GM19397 (cell line): Measurements from ENCODE around the gene UBE4B.
"Not testable (repeated sequence)": the region's sequence is repeated elsewhere in the genome, so short reads cannot be mapped to it uniquely, and the experiment has no call there.

Source experiments
- ATAC-seq: cut with Tn5 transposase; IDR thresholded peaks from one replicate; pipeline ENCODE4 v1.9.1; 2021; ENCODE audit warnings: mild to moderate bottlenecking, moderate library complexity; ENCODE audit not compliant: unreplicated experiment

Gene UBE4B

DNA sequence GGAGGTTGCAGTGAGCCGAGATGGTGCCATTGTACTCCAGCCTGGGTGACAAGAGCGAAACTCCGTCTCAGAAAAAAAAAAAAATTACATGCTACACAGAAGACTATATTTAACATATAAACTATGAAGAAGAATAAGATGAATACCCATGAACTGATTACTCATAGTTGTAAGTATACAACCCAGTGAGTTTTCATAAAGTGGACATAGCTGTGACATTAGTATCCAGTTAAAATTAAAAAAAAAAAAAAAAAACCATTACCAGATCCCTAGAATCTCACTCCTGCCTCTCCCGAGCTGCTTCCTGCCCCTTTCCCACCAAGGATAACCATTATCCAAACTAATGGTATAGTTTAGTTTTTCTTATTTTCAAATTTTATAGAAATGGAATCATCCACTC, 37.4 kb downstream of the UBE4B start:
- no peak for ATAC-seq

- no peak for ATAC-seq
These were observed 38.9 kb downstream of the UBE4B start for GRCh38 chr1:10071640-10072039.

DNA sequence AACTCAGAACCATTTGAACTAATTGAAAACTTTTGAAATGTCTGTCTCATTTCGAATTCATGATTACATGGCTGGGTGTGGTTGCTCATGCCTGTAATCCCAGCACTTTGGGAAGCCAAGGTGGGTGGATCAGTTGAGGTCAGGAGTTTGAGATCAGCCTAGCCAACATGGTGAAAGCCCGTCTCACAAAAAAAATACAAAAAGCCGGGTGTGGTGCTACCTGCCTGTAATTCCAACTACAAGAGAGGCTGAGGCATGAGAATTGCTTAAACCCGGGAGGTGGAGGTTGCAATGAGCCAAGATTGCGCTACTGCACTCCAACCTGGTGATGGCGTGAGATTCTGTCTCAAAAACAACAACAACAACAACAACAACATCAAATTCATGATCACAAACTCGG, 40.6 kb downstream of the UBE4B start:
- ATAC-seq, result not testable (repeated sequence)

GRCh38 chr1:10074059-10074851, 41.5 kb downstream of the UBE4B start:
- ATAC-seq, result no peak

GRCh38 chr1:10074852-10075730, 42.3 kb downstream of the UBE4B start:
- no peak for ATAC-seq

DNA sequence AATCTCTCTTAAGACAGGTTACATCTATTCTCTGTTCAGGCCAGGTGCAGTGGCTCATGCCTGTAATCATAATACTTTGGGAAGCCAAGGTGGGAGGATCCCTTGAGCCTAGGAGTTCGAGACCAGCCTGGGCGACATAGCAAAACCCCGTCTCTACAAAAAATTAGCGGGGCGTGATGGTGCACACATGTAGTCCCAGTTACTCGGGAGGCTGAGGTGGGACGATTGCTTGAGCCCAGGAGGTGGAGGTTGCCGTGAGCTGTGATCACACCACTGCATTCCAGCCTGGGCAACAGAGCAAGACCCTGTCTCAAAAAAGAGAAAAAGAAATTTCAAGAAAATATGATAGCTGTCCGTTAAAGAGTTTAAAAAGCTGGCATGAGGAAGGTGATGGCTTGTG, 43.0 kb downstream of the UBE4B start:
- no peak for ATAC-seq

DNA sequence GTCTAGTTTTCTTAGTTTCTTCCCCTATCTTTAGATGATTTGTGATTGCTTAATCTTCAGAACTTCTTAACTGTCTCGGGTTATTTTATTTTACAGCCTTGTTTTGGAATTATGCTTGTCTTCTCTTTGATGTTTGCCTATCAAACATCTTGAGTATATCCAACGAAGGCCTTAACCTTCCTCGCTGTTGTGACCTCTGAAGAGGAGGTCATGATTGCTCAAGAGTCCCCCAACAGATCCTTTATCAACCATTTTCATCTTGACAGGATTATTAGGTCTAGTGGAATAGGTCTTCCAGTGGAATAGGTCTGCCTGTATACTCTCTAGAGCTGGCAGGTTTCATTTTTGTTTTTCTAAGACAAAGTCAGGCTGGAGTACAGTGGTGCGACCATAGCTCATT, 45.7 kb downstream of the UBE4B start:
- no peak for ATAC-seq

DNA sequence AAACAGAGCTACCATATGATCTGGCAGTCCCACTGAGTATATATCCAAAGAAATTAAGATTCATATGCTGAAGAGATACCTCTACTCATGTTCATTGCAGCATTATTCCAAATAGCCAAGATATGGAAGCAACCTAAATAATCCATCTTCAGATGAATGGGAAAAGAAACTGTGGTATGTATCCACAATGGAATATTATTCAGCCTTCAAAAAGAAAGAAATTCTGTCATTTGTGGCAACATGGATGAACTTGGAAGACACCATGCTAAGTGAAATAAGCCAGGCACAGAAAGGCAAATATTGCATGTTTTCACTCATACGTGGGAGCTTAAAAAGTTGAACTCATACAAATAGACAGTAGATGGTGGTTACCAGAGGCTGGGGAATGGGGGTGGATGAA, 47.8 kb downstream of the UBE4B start:
- no peak for ATAC-seq

DNA sequence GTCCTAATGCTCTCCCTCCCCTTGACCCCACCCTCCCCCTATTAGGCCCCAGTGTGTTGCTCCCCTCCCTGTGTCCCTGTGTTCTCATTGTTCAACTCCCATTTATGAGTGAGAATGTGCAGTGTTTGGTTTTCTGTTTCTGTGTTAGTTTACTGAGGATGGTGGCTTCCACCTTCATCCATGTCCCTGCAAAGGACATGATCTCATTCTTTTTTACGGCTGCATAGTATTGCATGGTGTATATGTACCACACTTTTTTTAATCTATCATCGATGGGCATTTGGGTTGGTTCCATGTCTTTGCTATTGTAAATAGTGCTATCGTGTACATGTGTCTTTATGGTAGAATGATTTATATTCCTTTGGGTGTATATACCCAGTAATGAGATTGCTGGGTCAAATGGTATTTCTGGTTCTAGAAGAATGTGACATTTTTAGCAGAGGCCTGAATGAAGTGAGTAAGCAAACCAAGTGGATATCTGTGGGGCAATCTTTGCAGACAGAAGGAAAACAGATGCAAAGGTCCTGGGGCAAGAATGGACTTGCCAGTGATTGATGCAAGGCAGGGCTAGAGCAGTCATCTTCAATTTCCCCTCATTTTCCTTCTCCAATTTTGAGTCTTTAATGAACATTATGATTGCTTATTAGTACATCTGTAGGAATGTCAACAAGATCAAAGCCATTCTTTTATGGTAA, 50.2 kb downstream of the UBE4B start:
- ATAC-seq, result no peak

DNA sequence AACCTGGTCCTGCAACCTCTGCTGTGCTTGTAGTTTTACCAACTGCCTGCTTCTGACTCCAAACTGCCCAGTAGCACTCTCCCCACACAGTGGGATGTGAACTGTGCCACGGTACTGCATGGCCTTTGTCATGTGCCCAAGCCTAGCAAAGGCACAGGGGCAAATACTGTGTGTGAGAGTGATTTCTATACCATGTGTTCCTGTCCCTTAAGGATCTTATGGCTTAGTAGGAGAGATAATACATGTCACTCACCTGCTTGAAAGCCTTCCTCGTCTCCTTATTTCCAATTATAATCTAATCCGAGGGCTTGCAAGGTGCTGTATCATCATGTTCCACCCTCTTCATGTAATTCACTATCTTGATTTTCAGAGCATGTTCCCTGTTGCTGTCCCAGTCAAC, 51.3 kb downstream of the UBE4B start:
- no peak for ATAC-seq

DNA sequence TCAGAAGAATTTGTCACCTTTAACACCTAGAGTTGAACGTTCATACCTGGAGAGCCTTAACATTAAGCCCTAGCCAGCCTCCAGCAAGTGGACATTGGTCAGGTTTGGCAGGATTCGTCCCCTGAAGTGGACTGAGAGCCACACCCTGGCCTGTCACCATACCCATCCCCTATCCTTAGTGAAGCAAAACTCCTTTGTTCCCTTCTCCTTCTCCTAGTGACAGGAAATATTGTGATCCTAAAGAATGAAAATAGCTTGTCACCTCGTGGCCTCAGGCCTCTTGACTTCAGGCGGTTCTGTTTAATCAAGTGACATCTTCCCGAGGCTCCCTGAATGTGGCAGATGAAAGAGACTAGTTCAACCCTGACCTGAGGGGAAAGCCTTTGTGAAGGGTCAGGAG, 52.3 kb downstream of the UBE4B start:
- no peak for ATAC-seq

GRCh38 chr1:10087210-10087609, 54.5 kb downstream of the UBE4B start:
- no peak for ATAC-seq

DNA sequence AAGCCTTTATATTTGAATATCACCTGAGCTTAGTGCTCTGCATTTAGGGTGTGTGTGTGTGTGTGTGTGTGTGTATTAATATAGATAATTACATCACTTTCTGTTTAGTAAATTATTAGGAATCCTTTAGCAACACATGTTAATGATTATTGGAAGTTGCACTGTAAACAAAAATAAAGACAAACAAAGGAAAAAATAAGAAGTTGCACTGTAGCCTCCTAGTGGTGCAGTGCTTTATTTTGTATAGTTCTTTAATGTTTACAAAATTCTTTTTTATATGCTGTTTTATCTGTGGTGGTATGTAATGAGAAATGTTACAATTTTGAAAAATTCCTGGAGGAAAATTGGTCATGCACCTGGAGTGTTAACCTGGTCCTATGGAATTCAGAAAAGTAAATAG, 69.2 kb downstream of the UBE4B start:
- no peak for ATAC-seq

DNA sequence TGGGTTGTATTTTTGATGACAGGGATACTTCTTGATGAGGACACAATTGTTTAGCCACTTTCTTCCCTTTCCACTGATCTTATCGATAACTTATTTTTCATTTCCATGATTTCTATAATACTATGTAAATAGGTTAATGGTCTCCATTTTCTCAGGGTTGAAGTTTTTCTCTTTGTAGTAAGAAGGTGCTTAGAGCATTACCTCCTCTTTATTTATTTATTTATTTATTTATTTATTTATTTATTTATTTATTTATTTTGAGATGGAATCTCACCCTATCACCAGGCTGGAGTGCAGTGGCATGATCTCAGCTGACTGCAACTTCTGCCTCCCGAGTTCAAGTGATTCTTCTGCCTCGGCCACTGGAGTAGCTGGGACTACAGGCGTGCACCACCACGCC, 70.4 kb downstream of the UBE4B start:
- ATAC-seq, result no peak

- no peak for ATAC-seq
These were observed 72.1 kb downstream of the UBE4B start for GRCh38 chr1:10104834-10105233.

GRCh38 chr1:10105484-10105883, 72.7 kb downstream of the UBE4B start:
- ATAC-seq, result no peak

DNA sequence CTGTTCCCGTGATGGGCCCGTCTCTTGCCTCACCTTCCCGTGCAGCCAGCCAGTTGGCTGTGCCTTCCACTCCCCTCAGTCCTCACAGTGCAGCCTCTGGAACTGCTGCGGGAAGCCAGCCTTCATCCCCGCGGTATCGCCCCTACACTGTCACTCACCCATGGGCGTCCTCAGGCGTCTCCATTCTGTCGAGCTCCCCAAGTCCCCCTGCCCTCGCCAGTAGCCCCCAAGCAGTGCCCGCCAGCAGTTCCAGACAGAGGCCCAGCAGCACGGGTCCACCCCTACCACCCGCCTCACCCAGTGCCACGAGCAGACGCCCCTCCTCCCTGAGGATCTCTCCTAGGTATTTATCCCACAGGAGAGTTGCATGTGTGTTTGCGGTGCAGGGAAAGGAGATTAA, 73.5 kb downstream of the UBE4B start:
- ATAC-seq, result no peak

DNA sequence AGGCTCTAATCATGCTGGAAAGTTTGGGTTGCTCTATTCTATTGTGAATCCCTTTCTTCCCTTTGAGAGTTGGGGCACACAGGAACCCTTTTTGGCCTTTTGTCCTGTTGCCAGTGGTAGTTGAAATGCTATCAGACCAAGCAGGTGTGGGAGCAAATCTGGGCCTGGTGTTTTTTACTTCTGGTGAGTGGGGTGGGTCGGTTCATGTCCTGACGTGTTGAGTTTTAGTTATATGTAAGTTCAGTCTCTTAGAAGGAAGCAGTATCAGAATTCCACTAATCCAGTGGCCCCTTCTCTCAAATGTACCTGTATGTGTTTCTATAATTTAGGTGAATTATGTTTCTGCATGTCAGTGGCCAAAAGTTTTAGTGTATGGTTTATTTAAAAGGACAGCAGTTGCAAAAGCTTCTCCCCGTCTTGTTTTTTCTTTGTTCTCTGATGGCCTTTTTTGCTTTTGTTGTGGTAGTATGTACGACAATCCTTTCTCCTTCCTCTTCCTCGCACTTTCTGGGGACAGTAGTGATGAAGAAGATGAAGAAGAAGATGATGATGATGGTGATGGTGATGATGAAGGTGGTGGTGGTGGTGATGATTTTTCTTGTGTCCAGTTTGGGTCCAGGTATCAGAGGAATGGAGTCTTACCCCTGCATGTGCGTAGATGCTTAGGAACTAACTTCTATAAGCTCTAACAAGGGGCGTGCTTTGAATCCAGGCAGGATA, 74.2 kb downstream of the UBE4B start:
- ATAC-seq, result no peak

GRCh38 chr1:10107476-10107847, 74.7 kb downstream of the UBE4B start:
- not testable (repeated sequence) for ATAC-seq

GRCh38 chr1:10108134-10108663, 75.4 kb downstream of the UBE4B start:
- ATAC-seq, result no peak
